ENCODE results near the gene HNRNPF. TPM values are rescaled to one million over a fixed set of nuclear protein-coding genes. Genes with fewer than 3 reads are reported as not detected.

HNRNPF gene
- polyA plus RNA-seq, 2 of the 4 experiments (the other 2 are of a cell fraction): 228 to 271 TPM

- DNase-seq (ENCODE audit: low read depth in 1 of 2, low spot score in 1 of 2) (no peak), ATAC-seq (no peak), FAIRE-seq (no peak)
- H3K9me3 ChIP-seq: no peaks in the 10 kb centered on the region
- H3K4me2 ChIP-seq: no peak overlapping the region
- WGBS (ENCODE audit: missing lambda C conversion rate): 75% methylated on average over 5 of the region's 5 CpGs
- peaks cover 28% of the 10 kb centered on the region for H3K4me1 ChIP-seq
- ChIA-PET CTCF (interaction anchor here (1.2 kb wide), 1 partner anchor 39 kb away, joined by 3 read pairs; no protein-coding TSS in a partner anchor), POLR2A (no interaction called here)
- TF ChIP-seq TP53 (CRISPR knock-in tag; IDR thresholded peaks at IDR 0.05) (no peak), REST (IDR thresholded peaks at IDR 0.05) (no peak), RARB (CRISPR knock-in tag; IDR thresholded peaks at IDR 0.05) (no peak), HOXA7 (CRISPR knock-in tag; IDR thresholded peaks at IDR 0.05) (no peak), MAFK (IDR thresholded peaks at IDR 0.05; ENCODE audit: partially characterized antibody) (no peak), ZFP36 (IDR thresholded peaks at IDR 0.05; ENCODE audit: borderline replicate concordance, partially characterized antibody) (no peak), USF2 (IDR thresholded peaks at IDR 0.05) (no peak)
- H3K27ac ChIP-seq: no peak overlapping the region
- H3K4me3 ChIP-seq: no peak overlapping the region
Observed at GRCh38 chr10:43387678-43388032, 21.3 kb downstream of the HNRNPF start.

GRCh38 chr10:43386981-43387677 lies 21.9 kb downstream of the HNRNPF start:
- DNase-seq (ENCODE audit: low read depth in 1 of 2, low spot score in 1 of 2): no peak
- POLR2A ChIA-PET: no interaction called here
- no peak for ATAC-seq
- Histone ChIP-seq H3K27ac (no peak overlapping the region), H3K4me2 (no peak overlapping the region), H3K4me3 (no peak overlapping the region), H3K4me1 (peaks cover 26% of the 10 kb centered on the region), H3K9me3 (no peaks in the 10 kb centered on the region)
- TF ChIP-seq PBX3 (IDR thresholded peaks at IDR 0.05) (no peak), NPAS2 (CRISPR knock-in tag; IDR thresholded peaks at IDR 0.05; ENCODE audit: borderline replicate concordance) (no peak), RCOR1 (IDR thresholded peaks at IDR 0.05; ENCODE audit: low read depth, low read length) (no peak), MYC (IDR thresholded peaks at IDR 0.05; ENCODE audit: borderline replicate concordance, low read length) (no peak), E2F6 (IDR thresholded peaks at IDR 0.05; ENCODE audit: borderline replicate concordance, low read depth) (no peak), MAFK (IDR thresholded peaks at IDR 0.05; ENCODE audit: partially characterized antibody) (no peak), EHF (CRISPR knock-in tag; IDR thresholded peaks at IDR 0.05) (no peak), ATOH8 (CRISPR knock-in tag; IDR thresholded peaks at IDR 0.05; ENCODE audit: low read depth) (no peak), TFCP2L1 (CRISPR knock-in tag; IDR thresholded peaks at IDR 0.05) (no peak), REST (IDR thresholded peaks at IDR 0.05) (no peak), CTCF (IDR thresholded peaks at IDR 0.05) (no peak), HEYL (CRISPR knock-in tag; IDR thresholded peaks at IDR 0.05) (no peak), BHLHE40 (IDR thresholded peaks at IDR 0.05; ENCODE audit: low read depth, low read length) (no peak), NFE2L2 (conservative IDR thresholded peaks at IDR 0.05; ENCODE audit: low read length) (no peak), FOSL2 (IDR thresholded peaks at IDR 0.05) (no peak), FOSL2 (CRISPR knock-in tag; IDR thresholded peaks at IDR 0.05) (no peak), TP53 (CRISPR knock-in tag; IDR thresholded peaks at IDR 0.05) (no peak), RAD21 (conservative IDR thresholded peaks at IDR 0.05 in 1 of 2, IDR thresholded peaks at IDR 0.05 in 1 of 2) (no peak)
- 94% methylated on average over 29 of the region's 29 CpGs for WGBS (ENCODE audit: missing lambda C conversion rate)
- FAIRE-seq: no peak
- CTCF ChIA-PET: interaction anchor here (1.0 to 1.2 kb wide), 3 partner anchors 17 to 75 kb away, joined by 3 read pairs; no protein-coding TSS in a partner anchor

Measured in A549 (cell line).